ENCODE results near the gene NT5DC4.

- TF ChIP-seq POLR2A (IDR thresholded peaks at IDR 0.05) = no peak
- no peak for TF ChIP-seq CTCF (IDR thresholded peaks at IDR 0.05)
Observed at GRCh38 chr2:112709703-112710102, 11.1 kb upstream of the NT5DC4 start.

Data from testis (tissue), 2 donors.